ENCODE results near the gene ZNF423. TPM values are rescaled to one million over a fixed set of nuclear protein-coding genes. Genes with fewer than 3 reads are reported as not detected.

The ZNF423 gene
- total RNA-seq, 1 donor = 11.6 TPM

DNA sequence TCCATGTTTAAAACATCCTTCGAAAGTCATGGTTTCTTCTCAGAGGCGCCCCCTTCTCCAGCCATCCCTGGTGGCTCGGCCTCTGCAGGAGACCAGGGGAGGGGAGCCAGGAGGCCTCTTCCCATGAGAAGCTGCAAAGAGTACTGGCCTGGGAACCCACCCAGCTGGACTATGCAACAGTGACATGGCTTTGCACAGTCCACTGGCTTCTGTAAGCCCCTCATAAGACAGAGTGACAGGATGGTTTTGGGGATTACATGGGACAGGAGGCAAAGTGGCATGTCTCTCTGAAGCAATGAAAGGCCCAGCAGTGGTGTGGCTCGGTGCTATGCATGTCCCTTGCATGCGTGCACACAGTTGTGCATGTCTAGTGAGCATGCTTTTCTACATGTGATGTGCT, 382.8 kb downstream of the ZNF423 start:
- H3K9me3 ChIP-seq (ENCODE audit: low read depth, low read length) = no peaks in the 10 kb centered on the region
- no peaks in the 10 kb centered on the region for H3K36me3 ChIP-seq (ENCODE audit: insufficient read depth, low read length)
- TF ChIP-seq, protein P1, sequence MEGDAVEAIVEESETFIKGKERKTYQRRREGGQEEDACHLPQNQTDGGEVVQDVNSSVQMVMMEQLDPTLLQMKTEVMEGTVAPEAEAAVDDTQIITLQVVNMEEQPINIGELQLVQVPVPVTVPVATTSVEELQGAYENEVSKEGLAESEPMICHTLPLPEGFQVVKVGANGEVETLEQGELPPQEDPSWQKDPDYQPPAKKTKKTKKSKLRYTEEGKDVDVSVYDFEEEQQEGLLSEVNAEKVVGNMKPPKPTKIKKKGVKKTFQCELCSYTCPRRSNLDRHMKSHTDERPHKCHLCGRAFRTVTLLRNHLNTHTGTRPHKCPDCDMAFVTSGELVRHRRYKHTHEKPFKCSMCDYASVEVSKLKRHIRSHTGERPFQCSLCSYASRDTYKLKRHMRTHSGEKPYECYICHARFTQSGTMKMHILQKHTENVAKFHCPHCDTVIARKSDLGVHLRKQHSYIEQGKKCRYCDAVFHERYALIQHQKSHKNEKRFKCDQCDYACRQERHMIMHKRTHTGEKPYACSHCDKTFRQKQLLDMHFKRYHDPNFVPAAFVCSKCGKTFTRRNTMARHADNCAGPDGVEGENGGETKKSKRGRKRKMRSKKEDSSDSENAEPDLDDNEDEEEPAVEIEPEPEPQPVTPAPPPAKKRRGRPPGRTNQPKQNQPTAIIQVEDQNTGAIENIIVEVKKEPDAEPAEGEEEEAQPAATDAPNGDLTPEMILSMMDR (IDR thresholded peaks at IDR 0.05; ENCODE audit: extremely low read depth, low read depth, low read length) = no peak
- H3K27me3 ChIP-seq (ENCODE audit: insufficient read depth, low read length) = no peaks in the 10 kb centered on the region
- H4K20me1 ChIP-seq (ENCODE audit: insufficient read depth, low read length) = no peaks in the 10 kb centered on the region
- no peak overlapping the region for H3K27ac ChIP-seq (ENCODE audit: low read depth, low read length)
- H3K4me1 ChIP-seq (ENCODE audit: insufficient read depth, low read length) = no peaks in the 10 kb centered on the region
- no peak overlapping the region for H3K4me2 ChIP-seq (ENCODE audit: insufficient read depth, low read length)
- DNase-seq (ENCODE audit: insufficient read length, low spot score, missing footprints) = peak; percentile 39
- H3K79me2 ChIP-seq (ENCODE audit: insufficient read depth, low read length) = no peaks in the 10 kb centered on the region
- H2AFZ ChIP-seq (ENCODE audit: low read length) = no peak overlapping the region
- no peak overlapping the region for H3K4me3 ChIP-seq (ENCODE audit: insufficient read depth, low read length)

DNA sequence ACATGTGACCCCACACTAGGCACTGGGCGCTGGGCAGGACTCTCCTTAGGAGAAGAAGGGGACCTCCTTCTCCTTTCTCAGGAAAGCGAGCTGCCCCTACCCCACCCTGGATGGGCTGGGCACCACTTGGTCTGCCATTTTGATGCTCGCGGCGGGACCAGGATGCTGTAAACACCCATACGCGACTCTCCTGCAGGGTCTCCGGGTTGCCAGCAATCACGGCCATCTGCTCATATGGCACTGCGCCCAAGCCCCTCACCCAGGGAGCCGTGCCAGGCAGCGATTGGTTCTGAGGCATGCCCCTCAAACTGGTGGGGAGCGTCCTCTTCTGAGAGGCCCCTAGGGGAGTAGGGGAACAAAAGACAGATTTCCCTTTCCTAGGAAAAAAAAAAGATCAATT, 383.3 kb downstream of the ZNF423 start:
- TF ChIP-seq, protein P1 (IDR thresholded peaks at IDR 0.05; ENCODE audit: extremely low read depth, low read depth, low read length) = no peak
- Histone ChIP-seq H3K4me3 (ENCODE audit: insufficient read depth, low read length) (no peak overlapping the region), H3K27me3 (ENCODE audit: insufficient read depth, low read length) (no peaks in the 10 kb centered on the region), H3K36me3 (ENCODE audit: insufficient read depth, low read length) (no peaks in the 10 kb centered on the region), H3K4me1 (ENCODE audit: insufficient read depth, low read length) (no peaks in the 10 kb centered on the region), H4K20me1 (ENCODE audit: insufficient read depth, low read length) (no peaks in the 10 kb centered on the region), H3K9me3 (ENCODE audit: low read depth, low read length) (no peaks in the 10 kb centered on the region), H3K79me2 (ENCODE audit: insufficient read depth, low read length) (no peaks in the 10 kb centered on the region), H2AFZ (ENCODE audit: low read length) (no peak overlapping the region), H3K4me2 (ENCODE audit: insufficient read depth, low read length) (no peak overlapping the region), H3K27ac (ENCODE audit: low read depth, low read length) (no peak overlapping the region)
- no peak for DNase-seq (ENCODE audit: insufficient read length, low spot score, missing footprints)

DNA sequence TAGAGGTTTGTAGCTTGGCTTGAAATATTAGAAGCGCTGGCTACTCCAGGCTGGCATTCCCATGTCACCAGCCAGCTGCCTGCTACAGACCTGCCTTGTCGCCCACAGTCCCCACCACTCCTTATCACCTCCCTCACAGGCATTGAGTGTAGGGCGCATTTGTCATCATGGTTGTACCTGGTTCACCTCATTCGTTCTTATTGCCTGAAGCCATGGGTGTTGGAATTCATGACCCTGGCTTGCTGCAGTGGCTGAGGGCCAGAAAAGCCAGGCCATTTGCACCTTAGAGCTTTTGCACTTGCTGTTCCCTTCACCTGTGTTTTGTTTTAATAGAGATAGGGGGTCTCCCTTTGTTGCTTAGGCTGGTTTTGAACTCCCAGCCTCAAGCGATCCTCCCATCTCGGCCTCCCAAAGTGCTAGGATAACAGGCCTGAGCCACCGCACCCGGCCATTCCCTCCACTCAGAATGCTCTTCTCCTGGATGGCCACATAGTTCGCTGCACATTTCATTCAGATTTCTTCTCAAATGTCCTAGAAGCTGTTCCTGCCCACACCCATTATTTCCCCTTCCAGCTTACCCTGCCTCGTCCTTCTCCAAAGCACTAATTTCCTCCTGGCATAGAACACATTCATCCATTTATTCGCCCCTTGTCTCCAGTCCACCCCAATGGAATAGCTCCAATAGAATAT, 384.7 kb downstream of the ZNF423 start:
- no peaks in the 10 kb centered on the region for H3K36me3 ChIP-seq (ENCODE audit: insufficient read depth, low read length)
- no peak overlapping the region for H3K27ac ChIP-seq (ENCODE audit: low read depth, low read length)
- H3K4me1 ChIP-seq (ENCODE audit: insufficient read depth, low read length) = no peaks in the 10 kb centered on the region
- H3K27me3 ChIP-seq (ENCODE audit: insufficient read depth, low read length) = no peaks in the 10 kb centered on the region
- H3K79me2 ChIP-seq (ENCODE audit: insufficient read depth, low read length) = no peaks in the 10 kb centered on the region
- H3K4me2 ChIP-seq (ENCODE audit: insufficient read depth, low read length) = no peak overlapping the region
- no peaks in the 10 kb centered on the region for H4K20me1 ChIP-seq (ENCODE audit: insufficient read depth, low read length)
- no peaks in the 10 kb centered on the region for H3K9me3 ChIP-seq (ENCODE audit: low read depth, low read length)
- no peak overlapping the region for H2AFZ ChIP-seq (ENCODE audit: low read length)
- TF ChIP-seq, protein P1 (IDR thresholded peaks at IDR 0.05; ENCODE audit: extremely low read depth, low read depth, low read length) = no peak
- no peak overlapping the region for H3K4me3 ChIP-seq (ENCODE audit: insufficient read depth, low read length)
- no peak for DNase-seq (ENCODE audit: insufficient read length, low spot score, missing footprints)

DNA sequence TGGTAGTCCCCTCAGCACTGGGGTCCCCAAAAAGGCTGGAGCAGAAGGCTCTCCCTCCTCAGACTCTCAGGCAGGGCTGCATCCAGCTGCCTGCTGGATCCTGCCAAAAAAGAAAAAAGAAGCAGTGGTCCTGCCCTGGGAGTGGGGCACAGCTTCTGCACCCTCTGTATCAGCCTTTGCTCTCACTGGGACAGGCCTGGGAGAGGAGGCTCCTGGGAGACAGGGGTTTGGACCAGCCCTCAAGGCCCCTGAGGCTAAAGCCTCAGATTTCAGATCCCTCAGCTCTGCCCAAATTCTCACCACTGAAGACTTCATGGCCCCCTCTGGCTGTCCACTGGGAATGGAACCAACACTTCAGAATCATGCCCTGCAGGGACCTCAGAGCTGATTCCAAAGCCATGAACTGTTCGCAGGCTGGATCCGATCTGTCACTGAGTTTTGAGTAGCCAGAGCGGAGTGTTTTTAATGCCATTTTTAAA, 385.4 kb downstream of the ZNF423 start:
- Histone ChIP-seq H3K4me1 (ENCODE audit: insufficient read depth, low read length) (no peaks in the 10 kb centered on the region), H2AFZ (ENCODE audit: low read length) (no peak overlapping the region), H3K79me2 (ENCODE audit: insufficient read depth, low read length) (no peaks in the 10 kb centered on the region), H3K27ac (ENCODE audit: low read depth, low read length) (no peak overlapping the region), H3K27me3 (ENCODE audit: insufficient read depth, low read length) (no peaks in the 10 kb centered on the region), H3K4me2 (ENCODE audit: insufficient read depth, low read length) (no peak overlapping the region), H4K20me1 (ENCODE audit: insufficient read depth, low read length) (no peaks in the 10 kb centered on the region), H3K4me3 (ENCODE audit: insufficient read depth, low read length) (no peak overlapping the region), H3K36me3 (ENCODE audit: insufficient read depth, low read length) (no peaks in the 10 kb centered on the region), H3K9me3 (ENCODE audit: low read depth, low read length) (no peaks in the 10 kb centered on the region)
- DNase-seq (ENCODE audit: insufficient read length, low spot score, missing footprints) = peak; percentile 57
- TF ChIP-seq, protein P1 (IDR thresholded peaks at IDR 0.05; ENCODE audit: extremely low read depth, low read depth, low read length) = no peak
